ENCODE data around the gene PAK1.
"Not testable (repeated sequence)": the region's sequence is repeated elsewhere in the genome, so short reads cannot be mapped to it uniquely, and the experiment has no call there.

Gene PAK1

DNA sequence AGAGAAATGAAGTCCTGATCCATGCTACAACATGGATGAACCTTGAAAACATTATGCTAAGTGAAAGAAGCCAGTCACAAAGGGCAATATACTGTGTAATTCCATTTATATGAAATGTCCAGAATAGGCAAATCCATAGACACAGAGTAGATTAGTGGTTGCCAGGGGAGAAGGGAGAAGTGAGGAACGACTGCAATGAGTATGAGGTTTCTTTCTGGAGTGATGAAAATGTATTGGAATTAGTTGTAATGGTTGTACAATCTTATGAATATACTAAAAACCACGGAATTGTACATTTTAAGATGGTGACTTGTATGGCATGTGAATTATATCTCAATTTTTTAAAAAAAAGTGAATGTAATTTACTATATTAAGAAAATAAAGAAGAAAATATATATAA, 89.3 kb downstream of the PAK1 start:
- Histone ChIP-seq H3K36me3 (ENCODE audit: insufficient read depth, low read length) (peaks cover 39% of the 10 kb centered on the region), H3K27me3 (ENCODE audit: insufficient read depth, low read length) (no peaks in the 10 kb centered on the region), H2AFZ (ENCODE audit: low read depth, low read length) (no peak overlapping the region), H3K9me3 (ENCODE audit: low read length) (peaks cover 7% of the 10 kb centered on the region), H3K4me3 (ENCODE audit: low read length) (no peak overlapping the region), H3K4me1 (ENCODE audit: insufficient read depth, low read length) (no peaks in the 10 kb centered on the region)

- H3K9me3 ChIP-seq (ENCODE audit: low read length); H2AFZ ChIP-seq (ENCODE audit: low read depth, low read length); H3K27me3 ChIP-seq (ENCODE audit: insufficient read depth, low read length); H3K4me1 ChIP-seq (ENCODE audit: insufficient read depth, low read length); H3K4me3 ChIP-seq (ENCODE audit: low read length): not testable (repeated sequence)
- peaks cover 42% of the 10 kb centered on the region for H3K36me3 ChIP-seq (ENCODE audit: insufficient read depth, low read length)
Measured at GRCh38 chr11:77383349-77383748, 90.5 kb downstream of the PAK1 start.

DNA sequence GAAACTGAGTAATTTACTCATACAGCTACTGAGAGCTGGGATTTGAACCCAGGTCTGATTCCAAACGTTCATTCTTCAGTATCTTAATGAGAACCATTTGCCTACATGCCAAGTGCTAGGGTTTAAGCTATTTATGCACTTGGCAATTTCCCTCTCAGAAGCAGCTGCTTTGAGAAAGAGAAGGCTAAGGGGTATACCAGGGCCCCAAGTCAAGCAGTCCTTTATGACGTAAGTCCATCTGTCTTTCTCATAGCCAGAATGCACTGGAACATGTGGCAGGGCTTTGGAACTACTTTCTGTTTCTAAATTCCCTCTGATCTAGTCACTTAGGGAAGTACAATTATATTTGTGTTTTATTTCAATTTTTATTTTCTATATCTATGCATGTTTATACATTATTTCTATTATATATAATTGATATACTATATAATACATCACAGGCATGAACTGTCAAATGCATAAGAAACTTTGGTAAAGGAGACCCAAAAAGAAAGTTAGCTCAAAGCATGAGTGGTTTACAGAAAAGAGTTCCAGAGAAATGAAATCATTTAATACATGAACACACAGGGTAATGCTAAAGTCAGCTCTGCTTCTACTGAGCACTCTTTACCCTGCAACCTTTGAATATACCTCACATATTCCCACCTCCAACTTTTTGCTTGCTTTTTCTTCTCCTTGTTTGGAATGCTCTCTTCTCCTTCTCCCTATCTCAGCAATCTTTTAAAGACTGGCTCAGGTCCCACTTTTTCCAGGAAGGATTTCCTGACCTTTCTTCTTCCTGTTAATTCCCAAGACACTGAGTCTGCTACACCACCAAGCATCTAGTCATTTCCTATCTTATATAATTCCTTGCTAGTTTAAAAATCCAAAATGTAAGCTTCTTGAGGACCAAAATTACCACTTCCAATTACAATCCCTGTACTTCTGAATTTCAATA, 91.9 kb downstream of the PAK1 start:
- Histone ChIP-seq H2AFZ (ENCODE audit: low read depth, low read length) (no peak overlapping the region), H3K9me3 (ENCODE audit: low read length) (peaks cover 7% of the 10 kb centered on the region), H3K36me3 (ENCODE audit: insufficient read depth, low read length) (peaks cover 53% of the 10 kb centered on the region), H3K4me1 (ENCODE audit: insufficient read depth, low read length) (no peaks in the 10 kb centered on the region), H3K27me3 (ENCODE audit: insufficient read depth, low read length) (no peaks in the 10 kb centered on the region), H3K4me3 (ENCODE audit: low read length) (no peak overlapping the region)

- peaks cover 5% of the 10 kb centered on the region for H3K9me3 ChIP-seq (ENCODE audit: low read length)
- H2AFZ ChIP-seq (ENCODE audit: low read depth, low read length), result no peak overlapping the region
Measured at GRCh38 chr11:77379934-77380333, 94.0 kb downstream of the PAK1 start.

GRCh38 chr11:77379253-77379652, 94.6 kb downstream of the PAK1 start:
- H3K9me3 ChIP-seq (ENCODE audit: low read length), result peaks cover 5% of the 10 kb centered on the region
- no peak overlapping the region for H2AFZ ChIP-seq (ENCODE audit: low read depth, low read length)
- no peak overlapping the region for H3K4me3 ChIP-seq (ENCODE audit: low read length)
- peaks cover 66% of the 10 kb centered on the region for H3K36me3 ChIP-seq (ENCODE audit: insufficient read depth, low read length)
- no peaks in the 10 kb centered on the region for H3K27me3 ChIP-seq (ENCODE audit: insufficient read depth, low read length)
- H3K4me1 ChIP-seq (ENCODE audit: insufficient read depth, low read length), result no peaks in the 10 kb centered on the region

More at GRCh38 chr11:77379934-77380333, 94.0 kb downstream of the PAK1 start:
- no peaks in the 10 kb centered on the region for H3K4me1 ChIP-seq (ENCODE audit: insufficient read depth, low read length)
- peaks cover 62% of the 10 kb centered on the region for H3K36me3 ChIP-seq (ENCODE audit: insufficient read depth, low read length)
- no peaks in the 10 kb centered on the region for H3K27me3 ChIP-seq (ENCODE audit: insufficient read depth, low read length)
- H3K4me3 ChIP-seq (ENCODE audit: low read length), result no peak overlapping the region

DNA sequence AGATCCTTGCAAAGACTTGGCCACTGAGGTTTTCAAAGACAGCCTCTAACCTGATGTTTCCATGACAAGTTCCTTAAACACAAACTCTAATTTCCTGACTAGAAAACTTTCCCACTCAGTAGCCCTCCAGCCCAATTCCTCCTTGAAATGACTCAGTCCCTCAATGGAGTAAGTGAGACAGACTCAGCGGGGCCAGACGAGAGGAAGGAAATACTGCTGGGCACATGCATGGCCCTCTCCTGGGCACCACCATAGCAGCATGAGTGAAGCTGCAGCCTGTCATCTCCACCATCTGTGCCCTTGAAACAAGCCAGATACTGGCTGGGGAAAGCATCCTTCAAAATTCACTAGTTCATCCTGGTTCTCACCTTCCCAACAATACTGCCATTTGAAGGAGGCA, 96.2 kb downstream of the PAK1 start:
- Histone ChIP-seq H2AFZ (ENCODE audit: low read depth, low read length) (no peak overlapping the region), H3K27me3 (ENCODE audit: insufficient read depth, low read length) (no peaks in the 10 kb centered on the region), H3K4me1 (ENCODE audit: insufficient read depth, low read length) (no peaks in the 10 kb centered on the region), H3K9me3 (ENCODE audit: low read length) (no peaks in the 10 kb centered on the region), H3K4me3 (ENCODE audit: low read length) (no peak overlapping the region), H3K36me3 (ENCODE audit: insufficient read depth, low read length) (peaks cover 66% of the 10 kb centered on the region)

GRCh38 chr11:77375107-77375506, 98.8 kb downstream of the PAK1 start:
- no peaks in the 10 kb centered on the region for H3K9me3 ChIP-seq (ENCODE audit: low read length)
- no peaks in the 10 kb centered on the region for H3K4me1 ChIP-seq (ENCODE audit: insufficient read depth, low read length)
- H2AFZ ChIP-seq (ENCODE audit: low read depth, low read length), result no peak overlapping the region
- H3K4me3 ChIP-seq (ENCODE audit: low read length), result no peak overlapping the region
- H3K27me3 ChIP-seq (ENCODE audit: insufficient read depth, low read length), result no peaks in the 10 kb centered on the region
- H3K36me3 ChIP-seq (ENCODE audit: insufficient read depth, low read length), result peaks cover 68% of the 10 kb centered on the region

GRCh38 chr11:77374611-77375031, 99.3 kb downstream of the PAK1 start:
- peaks cover 70% of the 10 kb centered on the region for H3K36me3 ChIP-seq (ENCODE audit: insufficient read depth, low read length)
- no peak overlapping the region for H2AFZ ChIP-seq (ENCODE audit: low read depth, low read length)
- no peak overlapping the region for H3K4me3 ChIP-seq (ENCODE audit: low read length)
- H3K27me3 ChIP-seq (ENCODE audit: insufficient read depth, low read length), result no peaks in the 10 kb centered on the region
- no peaks in the 10 kb centered on the region for H3K4me1 ChIP-seq (ENCODE audit: insufficient read depth, low read length)
- H3K9me3 ChIP-seq (ENCODE audit: low read length), result no peaks in the 10 kb centered on the region

DNA sequence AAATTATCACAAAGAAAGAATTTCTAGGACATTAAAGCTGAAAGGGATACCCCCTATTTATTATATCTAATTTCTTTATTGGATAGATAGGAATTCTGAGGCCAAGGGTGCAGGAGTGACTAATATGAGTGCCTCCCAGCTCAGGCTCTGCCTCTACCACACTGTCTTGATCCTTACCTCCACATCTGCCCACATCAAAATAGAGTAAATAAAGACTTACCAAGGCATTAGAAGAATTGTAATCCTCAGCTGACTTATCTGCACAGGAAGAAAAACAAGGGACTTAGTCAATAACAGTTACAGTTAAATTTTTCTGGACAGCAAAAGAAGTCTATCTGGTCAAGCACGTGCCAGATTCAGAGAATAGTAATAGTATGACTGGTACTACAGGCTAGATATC, 99.8 kb downstream of the PAK1 start:
- Histone ChIP-seq H3K27me3 (ENCODE audit: insufficient read depth, low read length) (no peaks in the 10 kb centered on the region), H3K4me3 (ENCODE audit: low read length) (no peak overlapping the region), H3K36me3 (ENCODE audit: insufficient read depth, low read length) (peaks cover 66% of the 10 kb centered on the region), H3K9me3 (ENCODE audit: low read length) (no peaks in the 10 kb centered on the region), H3K4me1 (ENCODE audit: insufficient read depth, low read length) (no peaks in the 10 kb centered on the region), H2AFZ (ENCODE audit: low read depth, low read length) (no peak overlapping the region)

GRCh38 chr11:77372726-77373125, 101.2 kb downstream of the PAK1 start:
- Histone ChIP-seq H3K9me3 (ENCODE audit: low read length) (no peaks in the 10 kb centered on the region), H3K4me3 (ENCODE audit: low read length) (no peak overlapping the region), H3K4me1 (ENCODE audit: insufficient read depth, low read length) (no peaks in the 10 kb centered on the region), H3K27me3 (ENCODE audit: insufficient read depth, low read length) (no peaks in the 10 kb centered on the region), H2AFZ (ENCODE audit: low read depth, low read length) (no peak overlapping the region), H3K36me3 (ENCODE audit: insufficient read depth, low read length) (peaks cover 56% of the 10 kb centered on the region)

GRCh38 chr11:77371646-77372045, 102.2 kb downstream of the PAK1 start:
- H3K36me3 ChIP-seq (ENCODE audit: insufficient read depth, low read length), result peaks cover 47% of the 10 kb centered on the region
- H3K27me3 ChIP-seq (ENCODE audit: insufficient read depth, low read length), result no peaks in the 10 kb centered on the region
- H3K4me3 ChIP-seq (ENCODE audit: low read length), result no peak overlapping the region
- no peak overlapping the region for H2AFZ ChIP-seq (ENCODE audit: low read depth, low read length)
- peaks cover under 1% of the 10 kb centered on the region for H3K9me3 ChIP-seq (ENCODE audit: low read length)
- no peaks in the 10 kb centered on the region for H3K4me1 ChIP-seq (ENCODE audit: insufficient read depth, low read length)

GRCh38 chr11:77370217-77370616, 103.7 kb downstream of the PAK1 start:
- no peaks in the 10 kb centered on the region for H3K4me1 ChIP-seq (ENCODE audit: insufficient read depth, low read length)
- H3K4me3 ChIP-seq (ENCODE audit: low read length), result no peak overlapping the region
- H2AFZ ChIP-seq (ENCODE audit: low read depth, low read length), result no peak overlapping the region
- H3K9me3 ChIP-seq (ENCODE audit: low read length), result peaks cover 9% of the 10 kb centered on the region
- H3K36me3 ChIP-seq (ENCODE audit: insufficient read depth, low read length), result peaks cover 40% of the 10 kb centered on the region
- no peaks in the 10 kb centered on the region for H3K27me3 ChIP-seq (ENCODE audit: insufficient read depth, low read length)

- no peak overlapping the region for H2AFZ ChIP-seq (ENCODE audit: low read depth, low read length)
- peaks cover 7% of the 10 kb centered on the region for H3K9me3 ChIP-seq (ENCODE audit: low read length)
- H3K36me3 ChIP-seq (ENCODE audit: insufficient read depth, low read length), result peaks cover 40% of the 10 kb centered on the region
- H3K4me1 ChIP-seq (ENCODE audit: insufficient read depth, low read length), result no peaks in the 10 kb centered on the region
- H3K27me3 ChIP-seq (ENCODE audit: insufficient read depth, low read length), result no peaks in the 10 kb centered on the region
- H3K4me3 ChIP-seq (ENCODE audit: low read length), result no peak overlapping the region
Measured at GRCh38 chr11:77361184-77361583, 112.7 kb downstream of the PAK1 start.

DNA sequence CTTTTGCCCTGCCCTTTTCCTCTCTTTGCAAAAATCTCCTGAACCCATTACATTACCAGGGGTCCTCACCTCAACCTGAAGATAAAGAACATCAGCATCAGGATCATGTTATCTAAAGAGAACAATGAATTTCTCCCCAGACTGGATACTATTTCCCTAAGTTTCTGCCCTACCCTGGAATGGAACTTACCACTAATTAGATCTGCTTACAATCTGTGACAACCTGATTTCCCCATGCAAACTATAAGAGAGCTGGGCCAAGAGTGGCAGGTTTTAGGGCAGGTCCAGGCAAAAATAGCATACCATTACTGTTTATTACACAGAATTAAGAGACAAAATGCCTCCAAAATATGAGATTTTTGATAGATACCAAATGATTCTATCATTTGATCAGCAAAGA, 114.4 kb downstream of the PAK1 start:
- Histone ChIP-seq H3K27me3 (ENCODE audit: insufficient read depth, low read length) (no peaks in the 10 kb centered on the region), H3K4me1 (ENCODE audit: insufficient read depth, low read length) (no peaks in the 10 kb centered on the region), H3K9me3 (ENCODE audit: low read length) (peaks cover 2% of the 10 kb centered on the region), H3K36me3 (ENCODE audit: insufficient read depth, low read length) (peaks cover 53% of the 10 kb centered on the region), H3K4me3 (ENCODE audit: low read length) (no peak overlapping the region), H2AFZ (ENCODE audit: low read depth, low read length) (no peak overlapping the region)
